Right lobe of liver (tissue), 6 donors: ENCODE measurements around the gene LDLR. TPM values are rescaled to one million over a fixed set of nuclear protein-coding genes. Genes with fewer than 3 reads are reported as not detected.
A peak's percentile ranks its signal among the peaks of the same experiment; 100 is the strongest.

Experiments
- ATAC-seq, 4 donors: fragments of 200-7000 bp; cut with Tn5 transposase; one replicate each; pipeline ENCODE4 v1.9.1; 2020; ENCODE audit warnings: mild to moderate bottlenecking in 4 of 4, moderate library complexity in 4 of 4
- DNase-seq, 3 donors: peaks; one replicate each; pipeline ENCODE4 v3.0.0-alpha.2; 2020
- H3K27ac ChIP-seq, 3 donors: fragments of 200-600 bp; one replicate each; pipeline ENCODE4 v1.8.0; 2022
- H3K27me3 ChIP-seq, 2 donors: fragments of 200-600 bp; one replicate each; pipeline ENCODE4 v1.8.0; 2022
- H3K36me3 ChIP-seq, 4 donors: fragments of 200-600 bp; sonication (generic) in 1 of 4; one replicate each; pipeline versions ENCODE4 v1.5.1 to v1.8.0; 2017 to 2022; ENCODE audit warnings: control low read depth in 1 of 4
- H3K4me1 ChIP-seq, 4 donors: fragments of 200-600 bp; sonication (generic) in 1 of 4; one replicate each; pipeline versions ENCODE4 v1.5.1 to v1.8.0; 2017 to 2022; ENCODE audit warnings: control low read depth in 1 of 4
- H3K4me3 ChIP-seq, 3 donors: fragments of 200-600 bp; one replicate each; pipeline ENCODE4 v1.8.0; 2022
- H3K9me3 ChIP-seq, 4 donors: fragments of 200-600 bp; sonication (generic) in 1 of 4; one replicate each; pipeline versions ENCODE4 v1.5.1 to v1.8.0; 2017 to 2022; ENCODE audit warnings: control low read depth in 1 of 4
- CTCF ChIP-seq, 4 donors: fragments of 200-600 bp in 3 of 4; fragments of 450-650 bp in 1 of 4; IDR thresholded peaks; one replicate each; pipeline versions ENCODE4 v1.5.1 to v1.8.0; 2016 to 2022; ENCODE audit warnings: antibody characterized with exemption in 4 of 4, mild to moderate bottlenecking in 2 of 4
- POLR2A ChIP-seq: fragments of 450-650 bp; IDR thresholded peaks from one replicate; pipeline ENCODE4 v1.6.1; 2017; ENCODE audit warnings: antibody characterized with exemption, mild to moderate bottlenecking
- WGBS: methylation state at CpG from one replicate; pipeline ENCODE4 v1.1.6; 2018; ENCODE audit warnings: low coverage, low lambda C conversion rate; ENCODE audit not compliant: insufficient coverage; ENCODE audit errors: missing lambda C conversion rate; 5-methylcytosine and 5-hydroxymethylcytosine counted together
- intact Hi-C, 2 donors: fragments of 100-400 bp; cut with DNase I; formaldehyde crosslinking; loops; one replicate each; pipeline versions ENCODE4 v1.11.2 to v1.14.1; 2022
- long read RNA-seq: library from polyadenylated mRNA; unstranded; transcript quantifications from one replicate; pipeline ENCODE4 v2.0.0, GENCODE V29; 2019
- total RNA-seq, 6 experiments: library from RNA; depleted of rRNA in 2 of 6; stranded (reverse); fragments of >200 nt in 2 of 6; fragmentation: NEBNext Ultra II Directional in 3 of 6; extraction: Animal tissue kit (Norgen Biotek cat#: 25700) in 3 of 6; gene quantifications; one replicate each; pipeline versions ENCODE4 v1.1.0 to v1.2.4, GENCODE V29; 2016 to 2023
- donor health status: DM: no; HTN: yes; CAD: no.
- donor health status: DM: no; HTN: no; CAD: no.
- donor health status: DM: no; HTN: no; CAD: no.
- donor health status: DM: no; HTN: yes; CAD: no.
- donor health status: DM: no; HTN: yes; CAD: no.

Gene LDLR
- total RNA-seq = 100 to 1,000 TPM in 1 of 6 experiments, 10 to 100 TPM in 4, 1 to 10 TPM in 1; 8.6 to 117 (median 26.8) TPM
- long read RNA-seq, partial matches to known transcripts = 1 of 3 reads
- long read RNA-seq, other reads (novel, unspliced or antisense) = 1 of 3 reads

- Histone ChIP-seq H3K36me3 (peaks cover 0 to 17% (median 5%) of the 10 kb centered on the region in 4 donors), H3K27ac (peak within 1 kb of the TSS; percentile 97 to 99 (median 99)), H3K9me3 (no peaks in the 10 kb centered on the region), H3K27me3 (no peaks in the 10 kb centered on the region), H3K4me3 (peak within 1 kb of the TSS; percentile 85 to 97 (median 90)), H3K4me1 (peaks cover 0 to 71% (median 26%) of the 10 kb centered on the region in 4 donors)
- TF ChIP-seq POLR2A = peak; percentile 97
- no peak for TF ChIP-seq CTCF (IDR thresholded peaks at IDR 0.05)
- DNase-seq (peak; percentile 91 to 95 (median 95)), ATAC-seq (peak; percentile 54 to 70 (median 60))
- intact Hi-C loops = no loop called here
- WGBS = 0% methylated on average over 26 of the region's 43 CpGs
Measured at GRCh38 chr19:11089254-11090013, at the start of gene LDLR. TSS of gene LDLR (plus strand) at chr19:11089463. CDS start at chr19:11089549, 86 bp downstream.

GRCh38 chr19:11041194-11041593 lies 48.1 kb upstream of the LDLR start:
- H3K9me3 ChIP-seq = no peaks in the 10 kb centered on the region
- TF ChIP-seq CTCF (IDR thresholded peaks at IDR 0.05) (no peak), POLR2A (no peak)
- DNase-seq = no peak
- no peak for ATAC-seq
- H3K36me3 ChIP-seq = peaks cover 0 to 26% (median 0%) of the 10 kb centered on the region in 4 donors
- H3K4me1 ChIP-seq = no peaks in the 10 kb centered on the region
- no peaks in the 10 kb centered on the region for H3K27me3 ChIP-seq
- no peak overlapping the region for H3K4me3 ChIP-seq
- intact Hi-C loops = no loop called here
- WGBS = 80% methylated on average over 2 of the region's 33 CpGs
- H3K27ac ChIP-seq = no peak overlapping the region

- peaks cover 0 to 17% (median 0%) of the 10 kb centered on the region in 4 donors for H3K36me3 ChIP-seq
- H3K27me3 ChIP-seq = no peaks in the 10 kb centered on the region
- TF ChIP-seq POLR2A = no peak
- no peak for TF ChIP-seq CTCF (IDR thresholded peaks at IDR 0.05)
- H3K27ac ChIP-seq = no peak overlapping the region
- WGBS = 67% methylated on average over 8 of the region's 13 CpGs
- H3K9me3 ChIP-seq = no peaks in the 10 kb centered on the region
- DNase-seq (peak in 1 of 3 donors; percentile 46), ATAC-seq (peak in 3 of 4 donors; percentile 51 to 56 (median 52))
- intact Hi-C loops = no loop called here
- H3K4me1 ChIP-seq = no peaks in the 10 kb centered on the region
- no peak overlapping the region for H3K4me3 ChIP-seq
Measured at GRCh38 chr19:11041966-11042627, 47.2 kb upstream of the LDLR start.

GRCh38 chr19:11044431-11044830 lies 44.8 kb upstream of the LDLR start:
- no peaks in the 10 kb centered on the region for H3K4me1 ChIP-seq
- no peak overlapping the region for H3K27ac ChIP-seq
- H3K9me3 ChIP-seq = no peaks in the 10 kb centered on the region
- no peak overlapping the region for H3K4me3 ChIP-seq
- intact Hi-C loops = no loop called here
- H3K27me3 ChIP-seq = no peaks in the 10 kb centered on the region
- DNase-seq (no peak), ATAC-seq (peak in 3 of 4 donors; percentile 14 to 49 (median 16))
- peaks cover 0 to 9% (median 0%) of the 10 kb centered on the region in 4 donors for H3K36me3 ChIP-seq
- TF ChIP-seq CTCF (IDR thresholded peaks at IDR 0.05) = no peak
- no peak for TF ChIP-seq POLR2A
- WGBS = 61% methylated on average over 6 of the region's 10 CpGs
